AG04449 (cell line): ENCODE measurements around the gene SYCE3.

Experiments
- CTCF ChIA-PET: fragments of 350-600 bp; formaldehyde crosslinking; extraction: SDS; loops from one replicate; lab custom pipeline; 2021; ENCODE audit warnings: antibody characterized with exemption; lab: Yijun Ruan, JAX
- POLR2A ChIA-PET: fragments of 400-600, 350-600 bp; formaldehyde crosslinking; extraction: SDS; loops from one replicate; lab custom pipeline; 2020; ENCODE audit warnings: antibody characterized with exemption, inconsistent platforms; lab: Yijun Ruan, JAX
- DNase-seq: peaks from one replicate; pipeline ENCODE4 v3.0.0-alpha.2; 2010; ENCODE audit warnings: low read depth, low spot score
- H3K4me3 ChIP-seq: 2 replicates; pipeline ENCODE4 v1.5.1; 2011; ENCODE audit warnings: low read depth, mild to moderate bottlenecking, control low read depth, low read length
- TF ChIP-seq, protein P1 (sequence below): IDR thresholded peaks from one replicate; pipeline ENCODE4 v1.5.1; 2011; ENCODE audit warnings: mild to moderate bottlenecking, moderate library complexity, low read length, control low read depth, inconsistent platforms; ENCODE audit not compliant: insufficient read depth; ENCODE audit errors: missing control alignments

SYCE3 gene

DNA sequence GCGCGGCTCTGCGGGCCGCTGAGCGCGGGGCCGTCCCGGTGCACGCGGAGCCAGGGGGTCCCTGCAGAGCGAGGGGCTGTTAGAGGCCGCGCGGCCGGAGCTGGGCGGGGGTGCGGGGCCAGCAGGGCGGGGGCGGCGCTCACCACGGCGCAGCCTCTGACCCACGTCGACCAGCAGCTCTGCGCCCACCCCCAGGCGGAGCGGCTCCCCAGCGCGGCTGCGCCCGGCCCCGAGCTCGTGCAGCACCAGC lies 36.9 kb downstream of the SYCE3 start:
- ChIA-PET CTCF (interaction anchor here (0.6 to 2.9 kb wide), 37 partner anchors 9 to 332 kb away, joined by 3 to 33 read pairs (median 5); partner anchors contain the start of genes ARSA, CHKB, KLHDC7B and LMF2), POLR2A (interaction anchor here (0.7 to 3.0 kb wide), 17 partner anchors 10 to 220 kb away, joined by 3 to 25 read pairs (median 4); partner anchors contain the start of genes CHKB, KLHDC7B, LMF2 and MIOX)
- no peak for DNase-seq
- peak overlapping the region; percentile 80 for H3K4me3 ChIP-seq
- TF ChIP-seq, protein P1, sequence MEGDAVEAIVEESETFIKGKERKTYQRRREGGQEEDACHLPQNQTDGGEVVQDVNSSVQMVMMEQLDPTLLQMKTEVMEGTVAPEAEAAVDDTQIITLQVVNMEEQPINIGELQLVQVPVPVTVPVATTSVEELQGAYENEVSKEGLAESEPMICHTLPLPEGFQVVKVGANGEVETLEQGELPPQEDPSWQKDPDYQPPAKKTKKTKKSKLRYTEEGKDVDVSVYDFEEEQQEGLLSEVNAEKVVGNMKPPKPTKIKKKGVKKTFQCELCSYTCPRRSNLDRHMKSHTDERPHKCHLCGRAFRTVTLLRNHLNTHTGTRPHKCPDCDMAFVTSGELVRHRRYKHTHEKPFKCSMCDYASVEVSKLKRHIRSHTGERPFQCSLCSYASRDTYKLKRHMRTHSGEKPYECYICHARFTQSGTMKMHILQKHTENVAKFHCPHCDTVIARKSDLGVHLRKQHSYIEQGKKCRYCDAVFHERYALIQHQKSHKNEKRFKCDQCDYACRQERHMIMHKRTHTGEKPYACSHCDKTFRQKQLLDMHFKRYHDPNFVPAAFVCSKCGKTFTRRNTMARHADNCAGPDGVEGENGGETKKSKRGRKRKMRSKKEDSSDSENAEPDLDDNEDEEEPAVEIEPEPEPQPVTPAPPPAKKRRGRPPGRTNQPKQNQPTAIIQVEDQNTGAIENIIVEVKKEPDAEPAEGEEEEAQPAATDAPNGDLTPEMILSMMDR, result no peak

DNA sequence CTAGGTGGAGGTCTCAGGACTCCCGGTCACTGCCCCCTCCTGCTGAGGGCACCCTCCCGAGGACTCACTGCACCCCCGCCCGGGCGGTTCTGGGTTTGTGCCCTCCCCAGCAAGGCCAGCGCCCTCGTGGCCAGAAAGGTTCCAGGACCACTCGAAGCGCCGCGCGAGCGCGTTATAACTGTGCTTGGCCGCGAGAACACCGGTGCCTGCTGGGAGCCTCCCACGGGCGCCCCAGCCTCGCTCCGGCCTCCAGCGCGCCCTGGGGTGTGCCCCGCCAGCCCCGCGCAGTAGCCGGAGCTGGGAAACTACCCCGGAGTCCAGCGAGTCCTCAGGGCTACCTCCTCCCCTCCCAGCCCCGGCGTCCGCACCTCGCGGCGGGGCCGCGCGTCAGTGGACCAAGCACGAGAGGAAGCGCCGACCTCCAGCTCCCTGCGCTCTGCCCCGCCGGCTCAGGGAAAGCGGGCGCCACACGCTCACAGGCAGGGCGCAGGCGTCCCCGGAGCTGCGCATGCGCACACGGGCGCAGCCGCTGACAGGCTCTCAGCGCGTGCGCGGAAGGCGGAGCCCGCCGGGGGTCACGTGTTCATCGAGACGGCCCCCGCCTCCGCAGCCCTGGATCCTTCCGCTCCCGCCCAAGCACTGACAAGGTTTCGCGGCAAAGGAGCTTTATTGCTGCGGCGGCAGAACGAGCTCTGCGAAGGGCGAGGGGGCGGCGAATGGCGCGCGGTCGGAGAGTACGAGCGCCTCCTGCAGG lies 37.4 kb downstream of the SYCE3 start, which contains the start of gene SCO2:
Gene SCO2 (minus strand): TSS at position 495 of the 754 bp plus-strand sequence. CDS start 1,187 bp downstream, outside the sequence.
- peak within 1 kb of the TSS; percentile 80 for H3K4me3 ChIP-seq
- TF ChIP-seq, protein P1, result peak; percentile 67
- POLR2A ChIA-PET, result interaction anchor here (0.6 to 3.0 kb wide), 18 partner anchors 9 to 220 kb away, joined by 3 to 25 read pairs (median 4); partner anchors contain the start of genes CHKB, KLHDC7B, LMF2 and MIOX
- CTCF ChIA-PET, result interaction anchor here (0.6 to 2.9 kb wide), 38 partner anchors 8 to 331 kb away, joined by 3 to 33 read pairs (median 5); partner anchors contain the start of genes ARSA, CHKB, KLHDC7B and LMF2
- peak; percentile 75 for DNase-seq

DNA sequence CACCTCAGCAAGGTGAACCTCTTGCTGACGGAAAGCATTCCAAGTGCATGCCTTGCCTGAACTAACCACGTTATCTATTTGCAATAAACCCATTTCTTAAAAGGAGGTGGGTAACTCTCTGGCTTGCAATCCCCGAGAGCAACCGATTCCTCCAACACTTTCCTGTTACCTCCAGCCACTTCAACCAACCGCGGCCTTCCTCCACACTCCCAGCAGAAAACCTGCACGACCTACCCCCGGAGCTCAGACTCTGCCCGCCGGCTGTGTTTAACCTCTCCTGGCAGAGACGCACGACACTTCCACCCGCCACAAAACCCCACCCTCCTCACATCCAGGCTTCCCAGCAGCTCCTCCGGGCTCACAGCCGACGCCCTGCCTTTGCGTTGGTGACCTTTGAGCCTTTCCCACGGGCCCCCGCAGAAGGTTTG lies 38.0 kb downstream of the SYCE3 start:
- ChIA-PET POLR2A (interaction anchor here (0.9 to 3.0 kb wide), 6 partner anchors 10 to 96 kb away, joined by 4 to 25 read pairs (median 8); partner anchors contain the start of genes LMF2, MIOX and NCAPH2), CTCF (interaction anchor here (0.8 to 2.9 kb wide), 9 partner anchors 10 to 182 kb away, joined by 3 to 33 read pairs (median 8); partner anchors contain the start of genes KLHDC7B and LMF2)
- no peak for DNase-seq
- TF ChIP-seq, protein P1, result no peak
- H3K4me3 ChIP-seq, result peak overlapping the region; percentile 80

DNA sequence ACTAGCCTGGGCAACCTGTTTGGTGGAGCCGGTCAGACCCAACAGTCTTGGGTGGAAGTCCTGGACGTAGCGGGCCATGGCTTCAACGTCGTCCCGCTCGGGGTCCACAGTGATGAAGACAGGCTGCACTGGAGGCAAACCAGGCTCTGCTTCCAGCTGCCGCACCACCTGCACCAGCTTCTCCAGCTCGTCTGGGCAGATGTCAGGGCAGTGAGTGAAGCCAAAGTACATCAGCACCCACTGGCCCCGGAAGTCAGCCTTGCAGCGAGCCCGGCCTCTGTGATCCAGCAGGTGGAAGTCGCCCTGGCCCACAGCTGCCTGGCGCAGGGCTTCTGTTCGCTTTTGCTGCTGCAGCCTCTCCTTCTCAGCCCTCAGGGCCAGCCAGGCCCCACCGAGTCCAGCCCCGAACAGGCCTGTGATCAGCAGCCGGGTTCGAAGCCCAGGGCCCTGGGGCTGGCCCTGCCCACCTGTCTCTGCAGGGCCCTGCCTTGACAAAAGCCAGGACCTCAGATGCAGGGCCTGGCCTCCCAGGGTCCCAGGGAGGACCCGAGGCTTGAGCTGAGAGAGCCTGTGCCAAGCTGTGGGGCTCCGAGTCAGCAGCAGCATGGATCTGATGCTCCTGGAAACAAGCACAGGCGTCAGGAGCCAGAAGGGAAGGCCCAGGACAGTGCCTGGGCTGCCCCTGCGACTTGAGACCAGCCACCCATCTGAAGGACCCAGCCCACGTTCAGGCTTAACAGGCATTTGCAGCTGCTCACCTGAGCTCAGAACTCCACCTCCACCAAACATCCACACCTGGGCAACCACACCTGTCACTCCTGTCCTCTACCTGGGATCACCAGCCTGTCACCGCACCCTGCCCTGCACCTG lies 38.7 kb downstream of the SYCE3 start:
- POLR2A ChIA-PET, result interaction anchor here (1.3 to 3.0 kb wide), 4 partner anchors 9 to 54 kb away, joined by 4 to 25 read pairs (median 8); partner anchors contain the start of genes LMF2 and NCAPH2
- peak overlapping the region; percentile 80 for H3K4me3 ChIP-seq
- DNase-seq, result no peak
- TF ChIP-seq, protein P1, result no peak
- CTCF ChIA-PET, result interaction anchor here (0.8 to 2.9 kb wide), 4 partner anchors 9 to 96 kb away, joined by 3 to 33 read pairs (median 11); partner anchors contain the start of gene LMF2

DNA sequence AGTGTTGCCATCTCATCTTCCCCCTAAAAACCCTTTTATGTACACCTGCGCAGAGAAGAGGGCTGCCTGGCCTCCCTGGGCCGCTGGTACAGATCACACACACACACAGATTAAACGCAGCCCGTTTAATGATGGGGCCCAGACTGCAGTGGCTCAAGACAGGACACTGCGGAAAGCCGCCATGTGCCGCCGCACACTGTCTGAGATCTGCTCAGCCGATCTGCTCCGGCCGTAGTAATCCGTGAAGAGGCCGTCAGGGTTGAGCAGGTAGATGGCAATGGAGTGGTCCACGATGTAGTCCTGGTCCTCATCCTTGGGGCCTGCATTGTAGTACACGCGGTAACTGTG lies 39.3 kb downstream of the SYCE3 start:
- CTCF ChIA-PET, result interaction anchor here (1.5 kb wide), 1 partner anchor 16 kb away, joined by 4 read pairs; the partner anchor contains the start of gene LMF2
- no peak for DNase-seq
- H3K4me3 ChIP-seq, result no peak overlapping the region
- POLR2A ChIA-PET, result interaction anchor here (3.0 kb wide), 1 partner anchor 15 kb away, joined by 25 read pairs; the partner anchor contains the start of genes LMF2 and NCAPH2
- TF ChIP-seq, protein P1, result no peak
